Endothelial cell (in vitro differentiated cells): ENCODE measurements around the gene GRID2IP. TPM values are rescaled to one million over a fixed set of nuclear protein-coding genes. Genes with fewer than 3 reads are reported as not detected.
A peak's percentile ranks its signal among the peaks of the same experiment; 100 is the strongest.
"Not testable (repeated sequence)": the region's sequence is repeated elsewhere in the genome, so short reads cannot be mapped to it uniquely, and the experiment has no call there.

Experiments
- DNase-seq: peaks from one replicate; pipeline ENCODE4 v3.0.0; 2021; ENCODE audit warnings: low spot score
- H3K27ac Mint-ChIP-seq: one replicate; pipeline ENCODE4 v1.8.0; 2021; ENCODE audit warnings: mixed read lengths, inconsistent platforms; ENCODE audit not compliant: unreplicated experiment
- H3K27me3 Mint-ChIP-seq: one replicate; pipeline ENCODE4 v1.8.0; 2021; ENCODE audit warnings: mild to moderate bottlenecking, moderate library complexity, mixed read lengths, inconsistent platforms; ENCODE audit not compliant: unreplicated experiment
- H3K36me3 Mint-ChIP-seq: one replicate; pipeline ENCODE4 v1.8.0; 2021; ENCODE audit warnings: mild to moderate bottlenecking, low read depth, mixed read lengths, inconsistent platforms; ENCODE audit not compliant: unreplicated experiment
- H3K4me1 Mint-ChIP-seq: one replicate; pipeline ENCODE4 v1.8.0; 2021; ENCODE audit warnings: mild to moderate bottlenecking, mixed read lengths, inconsistent platforms; ENCODE audit not compliant: unreplicated experiment
- H3K4me3 Mint-ChIP-seq: one replicate; pipeline ENCODE4 v1.8.0; 2021; ENCODE audit warnings: mild to moderate bottlenecking, mixed read lengths, inconsistent platforms; ENCODE audit not compliant: unreplicated experiment
- H3K9me3 Mint-ChIP-seq: one replicate; pipeline ENCODE4 v1.8.0; 2021; ENCODE audit warnings: mixed read lengths, inconsistent platforms; ENCODE audit not compliant: unreplicated experiment
- CTCF ChIP-seq: fragments of 200-600 bp; sonication (generic); IDR thresholded peaks from one replicate; pipeline ENCODE4 v1.5.0; 2021; ENCODE audit warnings: antibody characterized with exemption; ENCODE audit not compliant: unreplicated experiment
- total RNA-seq: library from RNA; stranded (reverse); fragmentation: NEBNext Ultra II Directional; extraction: Animal tissue kit (Norgen Biotek cat#: 25700); gene quantifications from one replicate; pipeline ENCODE4 v1.2.1, GENCODE V29; 2021; ENCODE audit not compliant: unreplicated experiment

Gene GRID2IP
- total RNA-seq, 1 donor from 2014 or later = 0.08 TPM

GRCh38 chr7:6577369-6578113, 26.3 kb upstream of the GRID2IP start, which contains the start of gene ZDHHC4:
Gene ZDHHC4, plus strand, starts transcription at chr7:6577454. Its CDS starts 3,108 bp downstream, at chr7:6580562.
- Mint-ChIP-seq H3K4me1 (peaks cover 4% of the 10 kb centered on the region), H3K9me3 (no peaks in the 10 kb centered on the region), H3K27me3 (peaks cover 1% of the 10 kb centered on the region), H3K4me3 (peak within 1 kb of the TSS; percentile 89), H3K27ac (peak within 1 kb of the TSS; percentile 72), H3K36me3 (peaks cover 10% of the 10 kb centered on the region)
- DNase-seq = peak; percentile 83
- TF ChIP-seq CTCF = no peak

DNA sequence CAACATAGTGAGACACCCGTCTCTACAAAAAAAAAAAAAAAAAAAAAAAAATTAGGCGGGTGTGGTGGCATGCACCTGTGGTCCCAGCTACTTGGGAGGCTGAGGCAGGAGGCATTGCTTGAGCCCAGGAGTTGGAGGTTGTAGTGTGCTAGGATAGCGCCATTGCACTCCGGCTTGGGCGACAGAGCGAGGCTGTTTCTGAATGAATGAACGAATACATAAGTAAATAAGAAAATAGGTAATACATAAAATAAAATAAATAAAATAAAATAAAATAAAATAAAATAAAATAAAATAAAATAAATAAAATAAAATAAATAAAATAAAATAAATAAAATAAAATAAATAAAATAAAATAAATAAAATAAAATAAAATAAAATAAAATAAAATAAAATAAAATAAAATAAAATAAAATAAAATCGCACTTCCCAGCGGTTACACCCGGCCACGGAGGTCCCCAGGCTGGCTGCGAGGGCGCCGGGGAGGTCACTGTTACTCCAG, 25.7 kb upstream of the GRID2IP start:
- not testable (repeated sequence) for DNase-seq, H3K9me3 Mint-ChIP-seq, H3K4me1 Mint-ChIP-seq, H3K36me3 Mint-ChIP-seq, H3K4me3 Mint-ChIP-seq, H3K27me3 Mint-ChIP-seq
- H3K27ac Mint-ChIP-seq = peak overlapping the region; percentile 61

DNA sequence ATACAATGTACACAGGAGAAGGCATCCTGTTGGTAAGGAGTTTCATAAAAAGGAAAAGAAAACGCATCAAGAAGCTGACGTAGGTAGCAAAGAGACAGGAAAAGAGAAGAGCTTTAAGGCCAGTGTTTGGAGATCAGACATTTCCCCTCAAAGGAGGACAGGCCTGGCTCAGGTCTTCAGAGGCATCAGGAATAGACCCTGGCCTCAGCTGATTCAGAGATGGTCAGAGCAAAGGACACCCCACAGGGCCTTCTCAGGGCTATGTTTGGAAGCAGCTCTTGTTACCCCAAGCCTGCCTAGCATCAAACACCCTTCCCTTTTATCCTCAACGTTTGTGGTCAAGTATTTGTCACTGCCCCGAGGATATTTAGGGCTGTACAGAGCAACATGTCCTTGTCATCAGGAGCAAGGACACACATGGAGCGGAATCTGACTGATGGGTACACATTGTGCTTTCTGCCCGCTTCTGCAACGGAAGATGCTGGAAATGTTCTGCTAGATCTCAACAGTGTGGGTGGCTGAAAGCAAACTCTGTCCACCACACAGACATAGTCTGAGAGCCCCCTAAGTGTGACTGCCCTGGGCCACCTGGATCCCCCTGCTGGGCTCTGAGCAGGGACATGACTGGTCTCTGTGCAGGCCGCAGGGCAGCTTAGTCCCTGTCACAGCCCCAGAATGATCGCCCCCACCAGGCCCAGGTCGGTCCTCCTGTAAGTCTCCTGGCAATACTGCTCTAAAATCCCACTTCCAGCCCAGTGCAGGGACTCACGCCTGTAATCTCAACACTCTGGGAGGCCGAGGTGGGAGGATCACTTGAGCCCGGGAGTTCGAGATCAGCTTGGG, 25.0 kb upstream of the GRID2IP start:
- no peak for DNase-seq
- H3K27ac Mint-ChIP-seq = peak overlapping the region; percentile 61
- H3K36me3 Mint-ChIP-seq = peaks cover 5% of the 10 kb centered on the region
- peaks cover 4% of the 10 kb centered on the region for H3K4me1 Mint-ChIP-seq
- no peak for TF ChIP-seq CTCF
- H3K9me3 Mint-ChIP-seq = no peaks in the 10 kb centered on the region
- H3K4me3 Mint-ChIP-seq = no peak overlapping the region
- peaks cover 1% of the 10 kb centered on the region for H3K27me3 Mint-ChIP-seq

DNA sequence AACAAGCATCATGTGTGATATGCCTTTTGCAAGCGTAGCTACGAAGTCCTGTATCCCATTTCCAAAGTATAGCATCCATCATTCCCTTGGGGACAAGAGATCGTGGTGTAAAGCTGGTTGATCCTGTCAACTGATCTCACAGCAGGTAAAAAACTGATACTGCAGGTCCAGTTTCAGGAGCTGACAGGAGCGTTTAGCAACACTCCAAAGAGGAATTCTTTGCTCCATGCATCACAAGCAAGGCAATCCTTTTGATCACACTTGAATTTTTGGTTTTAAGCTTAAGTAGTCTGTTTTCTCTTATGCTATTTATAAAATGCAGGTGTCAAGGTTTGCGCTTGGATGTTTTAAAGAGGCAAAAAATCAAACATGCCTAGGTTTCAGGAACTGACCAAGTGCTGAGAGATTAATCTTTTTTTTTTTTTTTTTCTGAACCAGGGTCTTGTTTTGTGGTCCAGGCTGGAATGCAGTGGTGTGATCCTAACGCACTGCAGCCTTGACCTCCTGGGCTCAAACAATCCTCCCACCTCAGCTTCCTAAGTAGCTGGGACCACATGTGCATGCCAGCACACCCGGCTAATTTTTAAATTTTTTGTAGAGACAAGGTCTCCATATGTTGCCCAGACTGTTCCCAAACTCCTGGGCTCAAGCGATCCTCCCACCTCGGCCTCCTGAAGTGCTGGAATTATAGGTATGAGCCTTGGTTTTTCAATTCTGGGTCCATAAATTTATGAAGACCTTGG, 24.2 kb upstream of the GRID2IP start:
- TF ChIP-seq CTCF = no peak
- no peak overlapping the region for H3K27ac Mint-ChIP-seq
- H3K36me3 Mint-ChIP-seq = no peaks in the 10 kb centered on the region
- DNase-seq = no peak
- H3K4me3 Mint-ChIP-seq = no peak overlapping the region
- peaks cover 4% of the 10 kb centered on the region for H3K4me1 Mint-ChIP-seq
- no peaks in the 10 kb centered on the region for H3K9me3 Mint-ChIP-seq
- peaks cover 1% of the 10 kb centered on the region for H3K27me3 Mint-ChIP-seq

DNA sequence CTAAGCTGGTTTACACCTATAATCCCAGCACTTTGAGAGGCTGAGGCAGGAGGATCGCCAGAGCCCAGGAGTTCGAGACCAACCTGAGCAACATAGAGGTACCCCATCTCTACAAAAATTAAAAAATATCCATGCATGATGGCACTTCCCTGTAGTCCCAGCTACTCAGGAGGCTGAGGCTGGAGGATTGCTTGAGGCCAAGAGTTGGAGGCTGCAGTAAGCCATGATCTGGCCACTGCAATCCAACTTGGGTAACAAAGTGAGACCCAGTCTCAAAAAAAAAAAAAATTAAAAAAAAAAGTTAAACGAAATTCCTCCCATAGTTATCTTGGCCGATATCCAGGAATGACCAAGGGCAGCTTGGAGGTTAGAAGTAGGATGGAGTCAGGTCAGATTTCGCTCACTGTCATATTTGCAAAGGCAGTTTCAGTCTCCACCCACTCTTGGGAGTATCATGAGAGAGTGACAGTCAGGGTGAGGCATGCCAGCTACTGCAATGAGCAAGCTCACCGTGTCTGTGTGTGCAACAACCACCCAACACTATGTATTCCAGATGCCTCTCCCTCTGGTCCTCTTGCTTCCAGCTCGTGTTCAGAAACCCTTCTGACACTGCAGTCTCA, 20.0 kb upstream of the GRID2IP start:
- H3K4me1 Mint-ChIP-seq = no peaks in the 10 kb centered on the region
- H3K36me3 Mint-ChIP-seq = no peaks in the 10 kb centered on the region
- TF ChIP-seq CTCF = no peak
- no peak for DNase-seq
- H3K27ac Mint-ChIP-seq = no peak overlapping the region
- H3K9me3 Mint-ChIP-seq = no peaks in the 10 kb centered on the region
- no peaks in the 10 kb centered on the region for H3K27me3 Mint-ChIP-seq
- no peak overlapping the region for H3K4me3 Mint-ChIP-seq
